ENCODE measurements around the gene PTH2.
"Not testable (repeated sequence)": the region's sequence is repeated elsewhere in the genome, so short reads cannot be mapped to it uniquely, and the experiment has no call there.

Gene PTH2

GRCh38 chr19:49374665-49375434, 48.4 kb downstream of the PTH2 start:
- DNase-seq: no peak

DNA sequence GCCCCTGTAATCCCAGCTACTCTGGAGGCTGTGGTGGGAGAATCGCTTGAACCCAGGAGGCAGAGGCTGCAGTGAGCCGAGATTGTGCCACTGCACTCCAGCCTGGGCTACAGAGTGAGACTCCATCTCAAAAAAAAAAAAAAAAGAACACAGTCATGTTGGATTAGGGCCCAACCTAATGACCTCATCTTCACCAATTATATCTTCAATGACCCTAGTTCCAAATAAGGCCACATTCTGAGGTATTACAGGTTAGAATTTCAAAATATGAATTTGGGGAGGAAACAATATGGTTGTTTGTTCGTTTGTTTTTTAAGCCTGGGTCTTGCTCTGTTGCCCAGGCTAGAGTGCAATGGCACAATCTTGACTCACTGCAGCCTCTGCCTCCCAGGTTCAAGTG, 50.1 kb downstream of the PTH2 start:
- not testable (repeated sequence) for DNase-seq

Data from NCI-H1092 treated with DMSO at 0.1 percent for 48 hours (cell line).